HTERT RPE-1 (cell line): Measurements from ENCODE around the gene CLPTM1.
"Not testable (repeated sequence)": the region's sequence is repeated elsewhere in the genome, so short reads cannot be mapped to it uniquely, and the experiment has no call there.

Source experiments
- in situ Hi-C: fragments of 300-500 bp; cut with MboI; formaldehyde crosslinking; loops from 4 replicates; pipeline ENCODE4 v1.14.3; 2020; ENCODE audit warnings: low sequenced_read_pairs

CLPTM1 gene

GRCh38 chr19:44973982-44974735 is 19.0 kb downstream of the CLPTM1 start:
- in situ Hi-C loops: no loop called here

DNA sequence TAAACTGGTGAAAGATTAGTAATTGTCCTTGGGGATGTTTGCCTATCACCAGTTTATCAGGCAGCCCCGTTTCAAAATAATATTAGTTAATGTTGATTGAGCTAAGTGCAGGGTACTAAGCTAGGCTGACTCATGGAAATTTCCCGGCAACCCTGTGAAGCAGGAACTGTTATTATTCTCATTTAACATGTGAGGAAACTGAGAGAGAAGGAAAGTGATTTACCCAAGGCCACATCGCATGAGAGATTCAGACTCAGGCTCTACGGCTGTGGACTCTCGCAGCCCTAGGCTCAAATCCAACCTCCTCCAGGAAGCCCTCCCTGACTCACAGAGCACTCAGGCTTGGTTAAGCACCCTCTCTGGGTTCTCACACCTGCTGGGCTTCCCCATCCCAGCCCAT is 19.7 kb downstream of the CLPTM1 start:
- in situ Hi-C loops: no loop called here

- in situ Hi-C loops: no loop called here
Measured at GRCh38 chr19:44975444-44975843, 20.3 kb downstream of the CLPTM1 start.

GRCh38 chr19:44984005-44984404 is 28.8 kb downstream of the CLPTM1 start:
- in situ Hi-C loops: no loop called here

- in situ Hi-C loops: no loop called here
Measured at GRCh38 chr19:44985445-44985844, 30.3 kb downstream of the CLPTM1 start.

GRCh38 chr19:44986389-44986788 is 31.2 kb downstream of the CLPTM1 start:
- in situ Hi-C loops: no loop called here

- in situ Hi-C loops: no loop called here
Measured at GRCh38 chr19:44987148-44987675, 32.0 kb downstream of the CLPTM1 start.

GRCh38 chr19:44988273-44988672 is 33.1 kb downstream of the CLPTM1 start:
- in situ Hi-C loops: no loop called here

DNA sequence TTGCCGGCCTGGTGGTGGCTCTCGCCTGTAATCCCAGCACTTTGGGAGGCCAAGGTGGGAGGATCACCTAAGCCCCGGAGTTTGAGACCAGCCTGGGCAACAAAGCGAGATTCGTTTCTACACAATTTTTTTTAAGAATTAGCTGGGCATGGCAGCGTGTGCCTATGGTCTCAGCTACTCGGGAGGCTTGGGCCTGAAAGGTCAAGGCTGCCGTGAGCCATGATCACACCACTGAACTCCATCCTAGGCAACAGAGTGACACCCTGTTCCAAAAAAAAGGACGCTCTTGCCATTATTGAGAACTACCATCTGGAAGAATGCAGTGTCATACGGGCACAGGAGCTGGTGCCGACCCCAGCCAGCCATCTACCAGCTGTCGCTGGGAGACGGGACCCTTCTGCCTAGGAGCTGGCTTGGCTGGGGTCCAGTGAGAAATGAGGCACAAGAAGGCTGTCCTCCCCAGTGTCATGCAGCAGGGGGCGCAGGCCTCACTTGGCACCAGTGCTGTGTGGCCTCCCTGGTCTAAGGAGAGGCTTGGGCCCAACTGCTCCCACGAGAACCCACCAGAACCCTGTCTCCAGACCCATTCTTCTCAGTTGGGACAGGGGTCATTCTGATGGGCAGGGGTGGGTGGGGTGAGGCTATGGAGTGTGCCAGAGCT is 33.8 kb downstream of the CLPTM1 start:
- in situ Hi-C loops: no loop called here

DNA sequence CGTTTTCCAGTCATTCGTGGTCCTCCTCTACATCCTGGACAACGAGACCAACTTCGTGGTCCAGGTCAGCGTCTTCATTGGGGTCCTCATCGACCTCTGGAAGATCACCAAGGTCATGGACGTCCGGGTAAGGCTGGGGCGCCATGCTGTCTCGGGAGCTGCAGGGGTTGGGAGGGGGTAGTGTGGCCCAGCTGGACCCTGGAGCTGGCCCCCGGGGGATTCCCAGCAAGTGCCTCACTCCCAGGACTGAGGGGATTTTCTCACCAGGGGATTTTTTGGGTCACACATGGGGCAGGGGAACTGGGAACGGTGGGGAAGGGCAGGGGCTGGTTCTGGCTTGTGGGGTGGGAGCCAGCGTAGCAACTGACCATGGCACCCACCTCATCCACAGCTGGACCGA is 35.3 kb downstream of the CLPTM1 start:
- in situ Hi-C loops: no loop called here

GRCh38 chr19:44990966-44991365 is 35.8 kb downstream of the CLPTM1 start:
- in situ Hi-C loops: no loop called here

GRCh38 chr19:44992336-44993163 is 37.4 kb downstream of the CLPTM1 start:
- in situ Hi-C loops: no loop called here

- in situ Hi-C loops: no loop called here
Measured at GRCh38 chr19:44993526-44993925, 38.3 kb downstream of the CLPTM1 start.

- in situ Hi-C loops: no loop called here
Measured at GRCh38 chr19:44993926-44994537, 38.9 kb downstream of the CLPTM1 start.

DNA sequence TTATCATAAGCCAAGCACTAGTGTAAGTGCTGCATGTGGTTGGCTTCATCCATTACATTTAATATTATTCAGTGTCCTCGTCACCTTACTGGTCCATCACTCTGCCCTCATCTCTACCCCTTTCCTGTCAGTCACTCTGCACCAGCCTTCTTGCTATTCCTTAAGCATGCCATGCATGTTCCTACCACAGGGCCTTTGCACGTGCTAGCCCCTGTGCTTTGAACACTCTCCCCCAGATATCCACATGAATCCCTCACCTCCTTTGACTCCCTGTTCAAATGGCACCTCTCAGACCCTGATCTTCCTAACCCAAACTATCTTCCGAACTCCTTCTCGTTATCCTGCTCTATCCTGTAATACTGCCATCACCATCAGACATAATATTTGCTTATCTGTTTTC is 42.8 kb downstream of the CLPTM1 start:
- in situ Hi-C loops: no loop called here

DNA sequence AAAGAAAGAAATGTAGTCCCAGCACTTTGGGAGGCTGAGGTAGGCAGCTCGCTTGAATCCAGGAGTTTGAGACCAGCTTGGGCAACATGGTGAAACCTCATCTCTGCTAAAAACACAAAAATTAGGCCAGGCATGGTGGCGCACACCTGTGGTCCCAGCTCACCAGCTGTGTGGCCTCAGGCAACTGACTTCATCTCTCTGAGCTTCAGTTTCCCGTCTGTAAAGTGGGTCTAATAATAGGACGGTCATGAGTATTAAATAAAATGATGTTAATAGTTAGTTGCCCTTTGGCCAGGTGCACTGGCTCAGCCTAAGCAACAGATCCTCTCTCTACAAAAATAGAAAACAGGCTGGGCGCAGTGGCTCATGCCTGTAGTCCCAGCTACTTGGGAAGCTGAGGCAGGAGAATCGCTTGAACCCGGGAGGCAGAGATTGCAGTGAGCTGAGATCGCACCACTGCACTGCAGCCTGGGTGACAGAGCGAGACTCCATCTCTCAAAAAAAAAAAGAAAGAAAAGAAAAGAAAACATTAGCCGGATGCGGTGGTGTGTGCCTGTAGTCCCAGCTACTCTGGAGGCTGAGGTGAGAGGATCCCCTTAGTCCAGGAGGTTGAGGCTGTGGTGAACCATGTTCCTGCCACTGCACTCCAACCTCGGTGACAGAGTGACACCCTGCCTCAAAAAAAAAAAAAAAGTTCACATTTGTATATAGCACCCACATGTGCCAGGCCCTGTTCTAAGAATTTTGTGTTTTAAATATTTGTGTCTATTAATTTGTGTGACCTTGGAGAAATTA is 44.1 kb downstream of the CLPTM1 start:
- in situ Hi-C loops: not testable (repeated sequence)

DNA sequence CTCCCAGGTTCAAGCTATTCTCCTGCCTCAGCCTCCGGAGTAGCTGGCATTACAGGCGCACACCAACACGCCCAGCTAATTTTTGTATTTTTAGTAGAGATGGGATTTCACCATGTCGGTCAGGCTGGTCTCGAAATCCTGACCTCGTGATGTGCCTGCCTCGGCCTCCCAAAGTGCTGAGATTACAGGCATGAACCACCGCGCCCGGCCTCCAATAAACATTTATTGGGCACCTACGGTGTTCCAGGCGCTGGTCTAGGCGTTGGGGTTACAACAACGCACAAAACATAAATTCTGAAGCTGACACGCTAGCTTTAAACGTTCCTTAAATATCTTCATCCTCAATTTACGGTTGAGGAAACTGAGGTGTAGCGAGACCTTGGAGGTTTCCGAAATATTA is 45.5 kb downstream of the CLPTM1 start:
- in situ Hi-C loops: not testable (repeated sequence)

- in situ Hi-C loops: no loop called here
Measured at GRCh38 chr19:45001087-45001739, 46.0 kb downstream of the CLPTM1 start, which contains the start of gene RELB. Gene RELB, plus strand, starts transcription at chr19:45001464. Its CDS starts 116 bp downstream, at chr19:45001580.

GRCh38 chr19:45003485-45003884 is 48.3 kb downstream of the CLPTM1 start:
- in situ Hi-C loops: no loop called here

DNA sequence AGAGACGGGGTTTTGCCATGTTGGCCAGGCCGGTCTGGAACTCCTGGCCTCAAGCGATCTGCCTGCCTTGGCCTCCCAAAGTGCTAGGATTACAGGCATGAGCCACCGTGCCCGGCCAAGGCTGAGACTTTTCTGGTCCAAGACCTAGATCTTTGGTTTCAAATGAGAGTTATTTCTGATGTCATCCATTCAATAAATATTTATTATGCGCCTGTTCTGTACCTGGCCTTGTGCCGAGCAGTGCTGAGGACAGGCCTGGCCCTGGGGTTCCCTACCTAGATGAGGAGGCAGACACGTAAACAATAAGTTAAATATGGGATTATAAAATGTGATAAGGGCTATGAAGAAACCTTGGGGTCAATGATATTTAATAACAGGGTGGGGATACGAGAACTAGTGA is 50.6 kb downstream of the CLPTM1 start:
- in situ Hi-C loops: no loop called here
